Measurements from ENCODE around the gene TRDMT1.

Gene TRDMT1

DNA sequence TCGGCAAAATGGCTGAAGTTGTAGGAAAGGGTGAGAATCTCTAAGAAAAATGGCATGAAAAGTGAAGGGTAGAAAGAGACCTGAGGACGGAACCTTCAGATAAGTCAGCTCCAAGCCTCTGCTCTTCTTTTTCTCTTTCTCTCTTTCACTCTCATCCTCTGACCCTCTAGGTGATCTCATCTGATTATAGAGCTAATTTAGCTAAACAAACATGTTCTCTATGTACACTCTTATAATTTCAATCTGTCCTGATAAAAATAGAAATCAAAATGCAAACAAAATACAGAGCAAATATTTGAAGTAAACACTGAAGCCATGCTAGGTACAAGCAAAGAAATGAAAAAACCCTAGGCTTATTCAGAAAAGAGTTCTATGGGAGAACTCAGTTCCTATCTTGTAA is 57.4 kb downstream of the TRDMT1 start:
- no peak for TF ChIP-seq CTCF (conservative IDR thresholded peaks at IDR 0.05; ENCODE audit: control insufficient read depth, insufficient read depth, low read depth, low read length)
- no peak overlapping the region for H3K4me3 ChIP-seq (ENCODE audit: control insufficient read depth, low read depth, low read length)

DNA sequence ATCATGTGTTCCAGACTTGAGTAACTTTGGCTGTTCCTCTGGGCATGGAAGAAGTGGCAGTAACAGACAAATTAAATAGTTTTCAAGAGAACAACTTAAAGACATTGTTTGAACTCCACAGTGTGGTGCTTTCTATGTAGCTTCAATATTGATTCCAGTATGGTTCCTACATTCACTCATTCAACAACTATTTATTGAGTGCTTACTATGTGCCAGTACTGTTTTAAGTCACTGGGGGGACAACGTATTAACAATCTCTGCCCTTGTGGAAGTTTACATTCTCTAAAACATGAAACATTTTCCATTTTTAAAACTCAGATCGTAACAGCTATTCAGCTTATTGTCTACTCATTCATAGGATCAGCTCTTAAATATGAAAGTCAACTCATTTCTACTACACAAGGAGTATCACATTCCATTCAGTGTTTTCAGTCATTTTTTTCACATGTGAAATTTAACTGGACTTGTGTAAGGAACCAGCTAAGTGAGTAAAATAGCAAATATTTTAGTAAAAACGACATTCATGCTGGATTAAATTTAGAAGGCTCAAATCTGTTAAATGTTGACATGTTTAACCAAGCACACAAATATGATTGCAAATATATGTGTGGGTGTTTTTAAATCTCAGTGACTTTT is 58.3 kb downstream of the TRDMT1 start:
- TF ChIP-seq CTCF (conservative IDR thresholded peaks at IDR 0.05; ENCODE audit: control insufficient read depth, insufficient read depth, low read depth, low read length), result no peak

More for the DNA sequence above, 57.4 kb downstream of the TRDMT1 start:
- DNase-seq (ENCODE audit: low read depth), result no peak

GRCh38 chr10:17141504-17142229 is 59.8 kb downstream of the TRDMT1 start:
- H3K4me3 ChIP-seq (ENCODE audit: control insufficient read depth, low read depth, low read length), result no peak overlapping the region
- TF ChIP-seq CTCF (conservative IDR thresholded peaks at IDR 0.05; ENCODE audit: control insufficient read depth, insufficient read depth, low read depth, low read length), result no peak
- no peak for DNase-seq (ENCODE audit: low read depth)

More for the DNA sequence above, 58.3 kb downstream of the TRDMT1 start:
- no peak for DNase-seq (ENCODE audit: low read depth)
- no peak overlapping the region for H3K4me3 ChIP-seq (ENCODE audit: control insufficient read depth, low read depth, low read length)

- no peak overlapping the region for H3K4me3 ChIP-seq (ENCODE audit: control insufficient read depth, low read depth, low read length)
- no peak for DNase-seq (ENCODE audit: low read depth)
- TF ChIP-seq CTCF (conservative IDR thresholded peaks at IDR 0.05; ENCODE audit: control insufficient read depth, insufficient read depth, low read depth, low read length), result no peak
Observed at GRCh38 chr10:17140386-17140761, 61.1 kb downstream of the TRDMT1 start.

- no peak for TF ChIP-seq CTCF (conservative IDR thresholded peaks at IDR 0.05; ENCODE audit: control insufficient read depth, insufficient read depth, low read depth, low read length)
- H3K4me3 ChIP-seq (ENCODE audit: control insufficient read depth, low read depth, low read length), result no peak overlapping the region
- no peak for DNase-seq (ENCODE audit: low read depth)
Observed at GRCh38 chr10:17138460-17139042, 62.9 kb downstream of the TRDMT1 start.

- DNase-seq (ENCODE audit: low read depth), result no peak
- TF ChIP-seq CTCF (conservative IDR thresholded peaks at IDR 0.05; ENCODE audit: control insufficient read depth, insufficient read depth, low read depth, low read length), result no peak
- no peak overlapping the region for H3K4me3 ChIP-seq (ENCODE audit: control insufficient read depth, low read depth, low read length)
Observed at GRCh38 chr10:17134737-17135260, 66.7 kb downstream of the TRDMT1 start.
